GM12892 (cell line): Measurements from ENCODE around the gene CORT.
"Not testable (repeated sequence)": the region's sequence is repeated elsewhere in the genome, so short reads cannot be mapped to it uniquely, and the experiment has no call there.

ENCODE experiments used
- DNase-seq: peaks from one replicate; pipeline ENCODE4 v3.0.0; 2011; ENCODE audit not compliant: insufficient read length
- FAIRE-seq: peaks from 2 replicates; lab custom pipeline; 2011; peaks lifted over from hg19 to GRCh38; lab: Jason Lieb, UNC
- POLR2A ChIP-seq: IDR thresholded peaks from 2 replicates; pipeline ENCODE4 v1.6.1; 2011; ENCODE audit warnings: low read depth, low read length, control low read depth
- POLR2AphosphoS5 ChIP-seq: IDR thresholded peaks from 2 replicates; pipeline ENCODE4 v1.6.1; 2011; ENCODE audit warnings: low read depth, low read length, control low read depth
- TAF1 ChIP-seq: IDR thresholded peaks from 2 replicates; pipeline ENCODE4 v1.6.1; 2011; ENCODE audit warnings: low read depth, mild to moderate bottlenecking, control low read depth, low read length, borderline replicate concordance

CORT gene

DNA sequence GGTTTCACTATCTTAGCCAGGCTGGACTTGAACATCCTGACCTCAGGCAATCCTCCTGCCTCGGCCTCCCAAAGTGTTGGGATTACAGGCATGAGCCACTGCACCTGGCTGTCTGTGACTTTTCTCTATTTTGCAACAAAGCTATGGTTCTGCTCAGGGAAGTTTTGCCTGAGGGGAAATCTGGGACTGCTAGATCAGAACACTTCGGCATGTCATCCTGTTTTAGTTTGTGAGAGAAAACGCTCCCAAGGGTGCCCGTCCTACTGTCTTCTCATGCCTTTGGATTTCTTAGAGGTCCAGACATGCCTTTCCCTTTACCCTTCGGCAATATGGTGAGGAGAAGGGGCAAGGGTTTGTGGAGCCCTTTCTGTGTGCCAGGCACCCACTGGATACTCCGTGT is 5.6 kb upstream of the CORT start:
- no peak for TF ChIP-seq TAF1
- no peak for TF ChIP-seq POLR2AphosphoS5
- TF ChIP-seq POLR2A: no peak
- no peak for DNase-seq
- no peak for FAIRE-seq

DNA sequence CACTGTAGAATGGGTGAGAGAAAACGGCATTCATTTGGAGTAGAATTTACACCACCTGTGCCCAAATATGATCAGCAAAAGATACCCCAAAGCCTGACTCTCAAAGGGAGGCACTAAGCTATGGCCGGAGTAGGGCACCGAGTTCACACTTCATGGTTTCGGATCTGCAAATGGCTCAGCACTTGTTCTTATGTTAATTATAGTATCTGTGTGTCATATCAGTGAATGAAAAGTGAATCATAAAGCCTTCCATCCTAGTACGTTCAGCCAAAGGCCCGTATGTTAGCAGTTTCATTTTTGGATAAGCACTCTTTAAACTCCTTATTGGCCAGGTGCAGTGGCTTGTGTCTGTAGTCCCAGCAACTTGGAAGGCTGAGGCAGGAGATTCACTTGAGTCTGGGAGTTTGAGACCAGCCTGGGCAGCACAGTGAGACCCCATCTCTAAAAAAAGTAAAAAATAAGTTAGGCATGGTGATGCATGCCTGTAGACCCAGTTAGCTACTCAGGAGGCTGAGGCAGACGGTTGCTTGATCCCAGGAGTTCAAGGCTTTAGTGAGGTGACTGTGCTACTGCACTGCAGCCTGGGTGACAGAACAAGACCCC is 4.9 kb upstream of the CORT start:
- DNase-seq: no peak
- FAIRE-seq: no peak
- TF ChIP-seq POLR2A: no peak
- no peak for TF ChIP-seq POLR2AphosphoS5
- TF ChIP-seq TAF1: no peak

DNA sequence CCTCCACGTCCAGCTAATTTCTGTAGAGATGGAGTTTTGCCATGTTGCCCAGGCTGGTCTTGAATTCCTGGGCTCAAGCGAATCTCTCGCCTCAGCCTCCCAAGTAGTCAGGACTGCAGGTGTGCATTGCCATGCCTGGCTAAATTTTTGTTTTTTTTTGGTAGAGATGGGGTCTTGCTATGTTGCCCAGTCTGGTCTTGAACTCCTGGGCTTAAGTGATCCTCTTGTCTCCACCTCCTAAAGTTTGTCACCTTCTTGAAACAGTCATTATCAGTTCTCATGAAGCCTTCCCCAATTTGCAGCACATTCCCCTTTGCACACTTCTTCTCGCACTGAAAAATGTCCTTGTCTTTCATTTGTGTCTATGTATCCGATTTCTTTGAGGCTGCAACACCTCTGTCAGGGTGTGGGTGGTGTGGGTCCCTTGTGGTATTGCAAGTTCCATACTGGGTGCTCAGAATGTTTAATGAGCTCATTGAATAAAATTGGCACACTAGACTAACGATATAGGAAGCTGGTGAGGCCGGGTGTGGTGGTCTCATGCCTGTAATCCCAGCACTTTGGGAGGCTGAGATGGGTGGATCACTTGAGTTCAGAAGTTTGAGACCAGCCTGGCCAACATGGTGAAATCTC is 2.9 kb upstream of the CORT start:
- no peak for DNase-seq
- no peak for TF ChIP-seq POLR2AphosphoS5
- TF ChIP-seq TAF1: no peak
- TF ChIP-seq POLR2A: no peak

DNA sequence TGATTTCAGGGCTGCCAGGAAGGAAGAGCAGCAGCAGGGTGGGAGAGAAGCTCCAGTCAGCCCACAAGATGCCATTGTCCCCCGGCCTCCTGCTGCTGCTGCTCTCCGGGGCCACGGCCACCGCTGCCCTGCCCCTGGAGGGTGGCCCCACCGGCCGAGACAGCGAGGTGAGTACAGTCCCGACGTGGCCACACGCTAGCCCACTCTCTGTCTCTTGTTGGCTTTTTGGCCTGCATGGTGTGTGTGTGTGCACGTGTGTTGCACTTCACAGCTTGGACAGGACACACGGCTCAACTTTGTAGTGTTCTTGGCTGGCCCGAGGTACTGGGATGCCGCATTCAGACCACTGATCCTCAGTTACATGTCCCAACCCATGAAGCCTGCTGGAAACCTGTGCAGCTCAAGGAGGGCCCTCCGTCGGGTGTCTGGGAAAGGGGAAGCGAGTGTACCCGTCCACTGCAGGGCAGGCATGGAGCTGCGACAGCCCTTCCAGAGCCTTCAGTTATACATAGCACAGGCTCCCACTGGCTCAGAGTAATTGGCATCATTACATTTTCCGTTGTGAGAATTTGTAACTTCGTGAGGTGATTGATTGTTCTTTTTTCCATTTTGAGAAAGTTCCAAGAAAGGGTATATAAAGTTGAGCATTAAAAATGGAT is 454 bp downstream of the CORT start:
- DNase-seq: no peak
- FAIRE-seq: no peak
- TF ChIP-seq TAF1 (no peak), POLR2A (no peak), POLR2AphosphoS5 (no peak)

More for the DNA sequence above, 2.9 kb upstream of the CORT start:
- FAIRE-seq: no peak

DNA sequence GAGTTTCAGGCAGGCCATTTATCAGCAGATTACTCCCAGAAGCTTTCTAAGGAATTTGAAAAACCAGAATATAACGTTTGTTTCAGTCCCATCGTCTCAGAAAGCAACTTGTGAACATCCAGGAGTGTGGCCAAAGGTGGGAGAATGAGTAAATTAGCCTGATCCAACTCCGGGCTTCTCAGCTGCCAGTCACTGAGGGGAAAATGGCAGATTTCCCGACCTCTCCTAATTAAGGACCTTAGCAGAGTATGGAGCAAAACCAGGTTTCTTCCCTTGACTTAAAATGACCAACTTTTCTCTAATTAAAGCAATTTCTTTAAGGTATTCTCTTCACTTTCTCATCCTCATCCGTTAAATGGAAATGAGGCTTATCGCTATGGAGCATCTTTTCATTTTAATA is 1.0 kb downstream of the CORT start:
- FAIRE-seq (no peak), DNase-seq (no peak)
- TF ChIP-seq TAF1: no peak
- no peak for TF ChIP-seq POLR2A
- no peak for TF ChIP-seq POLR2AphosphoS5

DNA sequence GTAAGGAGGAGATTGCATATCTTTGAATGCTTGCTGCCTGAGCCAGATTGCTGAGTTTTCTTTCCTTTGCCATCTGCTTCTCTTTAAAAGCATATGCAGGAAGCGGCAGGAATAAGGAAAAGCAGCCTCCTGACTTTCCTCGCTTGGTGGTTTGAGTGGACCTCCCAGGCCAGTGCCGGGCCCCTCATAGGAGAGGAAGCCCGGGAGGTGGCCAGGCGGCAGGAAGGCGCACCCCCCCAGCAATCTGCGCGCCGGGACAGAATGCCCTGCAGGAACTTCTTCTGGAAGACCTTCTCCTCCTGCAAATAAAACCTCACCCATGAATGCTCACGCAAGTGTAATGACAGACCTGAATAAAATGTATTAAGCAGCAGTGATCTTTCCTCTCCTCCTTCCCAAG is 1.5 kb downstream of the CORT start:
- DNase-seq (no peak), FAIRE-seq (no peak)
- TF ChIP-seq TAF1: no peak
- no peak for TF ChIP-seq POLR2AphosphoS5
- TF ChIP-seq POLR2A: no peak

DNA sequence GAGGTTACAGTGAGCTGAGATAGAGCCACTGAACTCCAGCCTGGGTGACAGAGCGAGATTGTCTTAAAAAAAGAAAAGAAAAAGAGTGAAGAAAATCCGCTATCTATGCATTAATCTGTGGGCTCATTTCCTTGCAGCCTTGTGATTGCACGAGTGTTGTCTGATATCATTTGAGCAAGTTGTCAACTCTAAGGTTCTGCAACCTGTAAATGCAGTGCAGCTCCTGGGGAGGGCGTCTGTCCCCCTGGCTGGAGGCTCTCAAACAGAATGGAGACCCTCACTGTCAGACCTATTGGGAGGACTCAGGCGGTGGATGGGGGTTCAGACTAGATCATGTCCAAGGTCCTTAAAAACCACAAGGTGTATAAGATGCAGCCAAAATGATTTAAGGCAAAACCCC is 6.2 kb downstream of the CORT start:
- TF ChIP-seq TAF1: no peak
- no peak for TF ChIP-seq POLR2A
- TF ChIP-seq POLR2AphosphoS5: no peak
- DNase-seq (no peak), FAIRE-seq (no peak)

DNA sequence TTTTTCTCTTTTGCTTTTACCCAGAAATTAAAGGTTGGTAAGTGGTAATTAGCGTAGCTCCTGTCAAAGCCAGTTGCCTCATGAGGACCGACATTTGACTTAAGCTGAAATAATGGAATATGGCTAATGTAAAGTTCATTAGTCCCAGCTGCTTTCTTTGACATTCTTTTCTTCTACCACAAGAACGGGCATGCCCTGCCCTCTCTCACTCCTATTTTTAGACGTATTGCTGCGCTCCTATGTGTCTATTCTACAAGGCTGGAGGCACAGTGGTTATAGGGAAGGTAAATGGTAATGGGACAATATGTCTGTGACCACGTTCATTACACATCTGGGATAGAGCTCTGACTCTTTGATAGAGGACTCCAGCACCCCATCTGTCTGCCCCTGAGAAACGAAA is 6.8 kb downstream of the CORT start:
- TF ChIP-seq POLR2A: no peak
- no peak for TF ChIP-seq TAF1
- TF ChIP-seq POLR2AphosphoS5: no peak
- DNase-seq: no peak
- no peak for FAIRE-seq

DNA sequence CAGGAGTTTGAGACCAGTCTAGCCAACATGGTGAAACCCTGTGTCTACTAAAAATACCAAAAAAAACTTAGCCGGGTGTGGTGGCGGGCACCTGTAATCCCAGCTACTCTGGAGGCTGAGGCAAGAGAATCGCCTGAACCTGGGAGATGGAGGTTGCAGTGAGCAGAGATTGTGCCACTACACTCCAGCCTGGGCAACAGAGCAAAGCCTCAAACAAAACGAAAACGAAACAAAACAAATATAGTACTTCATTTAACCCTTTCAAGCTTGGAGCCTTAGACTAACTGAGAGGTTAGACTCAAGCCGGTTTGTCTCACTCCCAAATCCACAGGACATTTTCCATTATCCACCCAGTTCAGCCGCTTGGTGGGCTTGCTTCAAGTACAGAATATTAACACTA is 7.6 kb downstream of the CORT start:
- not testable (repeated sequence) for DNase-seq, FAIRE-seq

DNA sequence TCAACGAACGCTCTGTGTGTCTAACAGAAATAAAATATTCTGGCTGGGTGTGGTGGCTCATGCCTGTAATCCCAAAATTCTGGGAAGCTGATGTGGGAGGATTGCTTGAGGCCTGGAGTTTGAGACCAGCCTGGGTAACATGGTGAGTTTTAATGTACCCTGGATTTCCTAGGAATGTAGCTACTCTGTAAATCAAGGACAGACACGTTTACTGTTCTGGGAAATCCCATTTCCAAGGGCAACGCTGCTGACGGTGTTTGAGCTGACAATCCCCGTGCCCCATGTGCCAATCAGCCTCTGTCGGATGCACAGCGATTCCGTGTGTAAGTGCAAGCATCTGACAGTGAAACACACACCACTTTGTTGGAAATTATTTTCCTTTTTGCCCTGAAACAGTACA is 8.0 kb downstream of the CORT start:
- FAIRE-seq: no peak
- DNase-seq: no peak
- TF ChIP-seq TAF1: no peak
- peak; percentile 42; the same call in 1 of the 2 replicates for TF ChIP-seq POLR2AphosphoS5
- TF ChIP-seq POLR2A: 0 out of 2 replicates have a peak, but pooled peaks have one; percentile 34

DNA sequence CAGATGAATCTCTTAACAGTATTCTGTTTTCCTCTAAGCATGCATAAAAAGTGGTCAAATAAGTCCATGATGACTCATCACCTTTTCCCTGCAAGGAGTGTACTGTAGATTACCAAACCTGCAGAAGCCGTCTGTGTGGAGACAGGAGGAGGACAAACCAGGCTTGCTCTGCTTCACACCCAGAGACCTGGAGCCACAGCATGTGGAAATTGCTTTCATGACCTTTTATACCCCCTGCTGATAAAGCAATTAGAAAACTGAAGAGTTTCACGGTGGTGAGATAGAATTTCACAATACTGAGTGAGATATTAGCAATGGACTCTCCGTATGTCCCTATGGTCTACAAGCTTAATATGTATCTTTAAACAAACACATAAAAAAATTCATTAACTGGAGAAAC is 9.4 kb downstream of the CORT start:
- DNase-seq: no peak
- TF ChIP-seq POLR2A: no peak
- no peak for TF ChIP-seq TAF1
- no peak for TF ChIP-seq POLR2AphosphoS5

DNA sequence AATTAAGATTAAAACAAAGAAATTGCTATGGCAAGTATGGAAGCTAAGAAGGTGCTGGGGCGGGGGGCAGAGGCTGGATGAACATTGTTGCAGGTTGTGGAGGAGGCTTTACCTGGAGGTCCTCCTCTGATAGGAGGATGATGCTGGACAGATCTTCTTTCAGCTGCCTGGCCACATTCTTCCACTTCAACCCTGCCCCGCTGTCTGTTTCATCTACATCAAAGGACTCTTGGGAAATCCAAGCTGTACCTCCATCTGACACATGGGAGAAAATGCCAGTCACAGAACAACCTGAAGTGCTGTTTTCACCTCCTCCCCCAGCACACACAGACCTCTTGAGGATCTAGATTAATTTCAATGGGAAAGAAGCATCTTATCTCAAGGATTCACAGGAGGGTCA is 17.2 kb downstream of the CORT start:
- TF ChIP-seq POLR2A: no peak
- no peak for TF ChIP-seq POLR2AphosphoS5
- no peak for TF ChIP-seq TAF1
- DNase-seq (no peak), FAIRE-seq (no peak)

More for the DNA sequence above, 9.4 kb downstream of the CORT start:
- no peak for FAIRE-seq
